Posterior vena cava (tissue), 2 donors: ENCODE measurements around the gene ATP1A1. TPM values are rescaled to one million over a fixed set of nuclear protein-coding genes. Genes with fewer than 3 reads are reported as not detected.

ENCODE experiments used
- DNase-seq: peaks from one replicate; pipeline ENCODE4 v3.0.0-alpha.2; 2020; ENCODE audit warnings: low spot score
- intact Hi-C, 2 donors: fragments of 100-400 bp; cut with DNase I; formaldehyde crosslinking; loops; one replicate each; pipeline versions ENCODE4 v1.14.1 to v1.14.2; 2022 to 2023
- total RNA-seq, 2 donors: library from RNA; stranded (reverse); fragmentation: NEBNext Ultra II Directional; extraction: Animal tissue kit (Norgen Biotek cat#: 25700); gene quantifications; one replicate each; pipeline ENCODE4 v1.2.1, GENCODE V29; 2021
- donor health status: DM: yes; HTN: yes; CAD: no.
- donor health status: DM: yes; HTN: yes; CAD: no.

Gene ATP1A1
- total RNA-seq, 2 donors from 2014 or later: 227 to 248 TPM

- DNase-seq: no peak
- intact Hi-C loops: no loop called here
Measured at GRCh38 chr1:116403496-116404136, 30.6 kb downstream of the ATP1A1 start.

- intact Hi-C loops: no loop called here
- DNase-seq: no peak
Measured at GRCh38 chr1:116404699-116405098, 31.7 kb downstream of the ATP1A1 start.

DNA sequence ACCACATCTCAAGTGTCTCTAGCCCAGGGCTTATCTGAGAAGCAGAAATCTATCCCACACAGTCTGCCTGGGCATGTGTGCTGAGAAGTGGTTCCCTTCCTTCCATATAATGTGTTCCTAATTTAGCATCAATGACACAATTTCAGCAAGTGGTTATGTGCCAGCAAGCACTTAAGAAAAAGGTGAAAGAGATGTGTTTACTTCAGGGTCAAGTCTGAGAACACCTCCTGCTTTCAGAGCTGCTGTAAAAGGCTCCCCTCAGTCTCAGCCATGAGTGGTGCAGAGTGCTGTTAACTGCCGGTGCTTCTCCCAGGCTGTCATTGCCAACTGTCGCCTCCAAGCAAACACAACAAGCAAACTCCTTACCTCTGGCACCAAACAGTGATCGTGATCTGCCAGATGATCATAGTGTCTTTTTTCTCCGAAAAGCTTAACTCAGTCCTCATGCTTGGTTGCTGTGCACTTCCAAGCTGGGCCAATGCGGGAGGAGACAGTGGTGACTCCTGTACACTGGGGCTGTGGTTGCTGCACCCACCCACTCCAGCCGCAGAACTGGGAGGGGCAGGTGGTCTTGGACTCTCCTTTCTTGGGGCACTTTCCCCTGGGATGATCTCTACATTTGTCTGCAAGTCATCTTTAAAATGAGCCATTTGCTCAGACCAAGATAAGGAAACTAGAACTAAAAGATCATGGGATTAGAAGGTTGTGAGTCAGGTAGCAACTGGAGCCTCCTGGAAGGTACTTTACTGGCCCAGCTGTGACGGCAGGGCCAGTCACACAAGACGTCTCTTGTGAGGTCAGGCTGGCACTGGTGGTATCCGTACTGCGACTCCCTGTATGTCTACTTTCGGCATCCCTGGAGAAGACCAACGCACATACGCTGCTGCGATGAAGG is 32.4 kb downstream of the ATP1A1 start:
- intact Hi-C loops: no loop called here
- DNase-seq: no peak

DNA sequence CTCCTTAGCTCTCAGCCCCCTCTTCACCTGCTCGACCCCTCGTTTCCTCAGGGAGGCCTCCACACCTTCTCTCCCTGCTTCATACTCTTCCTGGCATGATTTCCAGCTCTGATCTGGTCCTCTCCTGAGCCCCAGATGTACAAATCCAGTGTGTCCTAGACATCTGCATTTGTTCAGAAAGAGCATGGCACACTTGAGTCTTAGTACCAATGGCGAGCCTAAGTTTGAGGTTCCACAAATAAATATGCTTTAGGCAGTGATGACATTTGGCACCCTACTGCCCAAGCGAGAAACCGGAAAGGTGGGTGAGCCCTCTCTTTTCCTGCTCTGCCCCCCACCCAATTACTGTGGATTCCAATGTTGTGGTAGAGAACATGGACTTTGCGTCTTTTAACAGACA is 34.0 kb downstream of the ATP1A1 start:
- intact Hi-C loops: no loop called here
- DNase-seq: no peak

GRCh38 chr1:116408193-116408592 is 35.1 kb downstream of the ATP1A1 start:
- DNase-seq: no peak
- intact Hi-C loops: no loop called here

- DNase-seq: no peak
- intact Hi-C loops: no loop called here
Measured at GRCh38 chr1:116408803-116409720, 36.0 kb downstream of the ATP1A1 start.

GRCh38 chr1:116409751-116410191 is 36.7 kb downstream of the ATP1A1 start:
- intact Hi-C loops: no loop called here
- no peak for DNase-seq

- DNase-seq: no peak
- intact Hi-C loops: no loop called here
Measured at GRCh38 chr1:116411784-116412479, 38.9 kb downstream of the ATP1A1 start.

- DNase-seq: no peak
- intact Hi-C loops: no loop called here
Measured at GRCh38 chr1:116412480-116412798, 39.4 kb downstream of the ATP1A1 start.

GRCh38 chr1:116412898-116413297 is 39.9 kb downstream of the ATP1A1 start:
- no peak for DNase-seq
- intact Hi-C loops: no loop called here

- intact Hi-C loops: no loop called here
- no peak for DNase-seq
Measured at GRCh38 chr1:116413414-116413813, 40.4 kb downstream of the ATP1A1 start.

DNA sequence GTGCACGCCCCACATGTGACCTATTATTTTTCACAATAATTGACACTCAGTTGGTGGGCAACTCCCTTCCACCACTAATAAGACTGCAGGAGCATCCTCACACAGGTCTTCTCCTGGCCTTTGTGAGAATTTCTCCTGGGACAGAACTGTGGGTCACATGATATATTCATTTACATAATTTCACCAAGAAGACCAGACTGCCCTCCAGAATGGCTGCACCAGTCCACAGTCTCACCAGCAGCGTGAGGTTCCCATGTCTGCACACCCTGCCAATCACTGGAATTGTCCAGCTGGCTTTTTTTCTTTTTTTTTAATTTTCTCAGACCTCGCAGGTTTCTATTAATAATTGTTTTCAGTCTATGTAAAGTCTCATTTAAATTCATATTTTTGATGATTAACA is 41.3 kb downstream of the ATP1A1 start:
- no peak for DNase-seq
- intact Hi-C loops: no loop called here

DNA sequence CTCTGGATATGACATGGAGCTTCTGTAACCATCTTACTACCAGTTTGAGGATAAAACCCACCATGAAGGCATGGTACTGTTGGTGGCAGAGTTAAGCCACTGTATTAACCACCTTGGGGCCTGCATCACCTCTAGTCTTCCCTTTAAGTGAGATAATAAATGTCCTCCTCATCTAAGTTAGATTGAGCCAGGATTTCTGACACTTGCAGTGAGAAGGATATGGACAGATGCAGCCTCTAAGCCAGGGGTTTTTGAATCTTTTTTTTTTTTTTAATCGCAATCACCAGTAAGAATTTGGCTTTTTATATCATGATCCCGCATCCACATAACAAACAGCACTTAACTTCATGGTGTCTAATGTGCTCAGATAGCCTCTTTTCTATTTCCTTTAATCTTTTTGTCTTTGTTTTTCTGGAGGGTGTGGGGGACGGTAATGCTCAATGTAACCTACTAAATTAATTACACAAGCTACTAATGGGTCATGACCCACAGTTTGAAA is 42.2 kb downstream of the ATP1A1 start:
- DNase-seq: no peak
- intact Hi-C loops: loop anchor here in 1 of 2 donors (5.0 kb wide), 1 partner anchor 38 kb away; no protein-coding TSS in a partner anchor

GRCh38 chr1:116415699-116416533 is 42.9 kb downstream of the ATP1A1 start:
- no peak for DNase-seq
- intact Hi-C loops: loop anchor here in 1 of 2 donors (5.0 kb wide), 1 partner anchor 39 kb away; no protein-coding TSS in a partner anchor

- intact Hi-C loops: loop anchor here in 1 of 2 donors (5.0 kb wide), 1 partner anchor 40 kb away; no protein-coding TSS in a partner anchor
Measured at GRCh38 chr1:116416854-116417513, 43.9 kb downstream of the ATP1A1 start.

GRCh38 chr1:116417678-116418077 is 44.6 kb downstream of the ATP1A1 start:
- intact Hi-C loops: loop anchor here in 1 of 2 donors (5.0 kb wide), 1 partner anchor 40 kb away; no protein-coding TSS in a partner anchor
- no peak for DNase-seq

More at GRCh38 chr1:116416854-116417513, 43.9 kb downstream of the ATP1A1 start:
- DNase-seq: no peak
